Left lung (tissue), 14 donors: ENCODE measurements around the gene DNHD1. TPM values are rescaled to one million over a fixed set of nuclear protein-coding genes. Genes with fewer than 3 reads are reported as not detected.
A peak's percentile ranks its signal among the peaks of the same experiment; 100 is the strongest.

Source experiments
- ATAC-seq: fragments of 200-7000 bp; cut with Tn5 transposase; one replicate; pipeline ENCODE4 v1.9.1; 2020; ENCODE audit warnings: moderate library complexity
- DNase-seq, 4 donors: peaks; one replicate each; pipeline ENCODE4 v3.0.0-alpha.2; 2013 to 2020
- H3K27ac ChIP-seq, 2 donors: fragments of 200-600 bp; sonication (generic) in 1 of 2; one replicate each; pipeline versions ENCODE4 v1.5.0 to v1.8.0; 2020 to 2021
- H3K27me3 ChIP-seq, 2 donors: fragments of 200-600 bp; sonication (generic) in 1 of 2; one replicate each; pipeline versions ENCODE4 v1.5.0 to v1.8.0; 2020 to 2021
- H3K36me3 ChIP-seq, 2 donors: fragments of 200-600 bp; sonication (generic) in 1 of 2; one replicate each; pipeline versions ENCODE4 v1.5.0 to v1.8.0; 2020 to 2021
- H3K4me1 ChIP-seq, 2 donors: fragments of 200-600 bp; one replicate each; pipeline ENCODE4 v1.8.0; 2021
- H3K4me3 ChIP-seq, 2 donors: fragments of 200-600 bp; sonication (generic) in 1 of 2; one replicate each; pipeline versions ENCODE4 v1.5.0 to v1.8.0; 2020 to 2021; ENCODE audit warnings: mild to moderate bottlenecking in 1 of 2
- H3K9me3 ChIP-seq, 2 donors: fragments of 200-600 bp; sonication (generic) in 1 of 2; one replicate each; pipeline versions ENCODE4 v1.5.0 to v1.8.0; 2020 to 2021
- CTCF ChIP-seq, 2 donors: fragments of 200-600 bp; sonication (generic) in 1 of 2; IDR thresholded peaks; one replicate each; pipeline versions ENCODE4 v1.5.0 to v1.8.0; 2021; ENCODE audit warnings: antibody characterized with exemption in 2 of 2
- intact Hi-C, 2 donors: fragments of 100-400 bp; cut with DNase I; formaldehyde crosslinking; loops; one replicate each; pipeline versions ENCODE4 v1.11.2 to v1.14.2; 2022
- long read RNA-seq, 12 donors: library from polyadenylated mRNA in 2 of 12; unstranded in 2 of 12; transcript quantifications; one replicate each; pipeline ENCODE4 v2.0.0 and lab custom pipeline, GENCODE V29; 2019 to 2026
- polyA plus RNA-seq, 6 donors: library from polyadenylated mRNA; unstranded; fragments of 120-200 nt; gene quantifications; one replicate each; pipeline ENCODE4 v1.2.1, GENCODE V29; 2013; ENCODE audit not compliant: insufficient read length in 6 of 6
- total RNA-seq, 2 donors: library from RNA; stranded (reverse); fragmentation: NEBNext Ultra II Directional; extraction: Animal tissue kit (Norgen Biotek cat#: 25700); gene quantifications; one replicate each; pipeline ENCODE4 v1.2.1, GENCODE V29; 2021
- donor health status: DM: no; HTN: yes; CAD: no.
- donor health status: DM: no; HTN: no; CAD: no.

Gene DNHD1
- total RNA-seq (10 to 100 TPM in 1 of 2 donors, 1 to 10 TPM in 1; 7.1 to 12.5 TPM), polyA plus RNA-seq (10 to 100 TPM; 14.3 to 18.6 (median 16.1) TPM)
- long read RNA-seq, donor 1 = 0 reads
- long read RNA-seq, donor 2 = 0 reads
- long read RNA-seq, donor 3, partial matches to known transcripts = 7 of 7 reads
- long read RNA-seq, donor 3, other reads (novel, unspliced or antisense) = 0 of 7 reads
- long read RNA-seq, donor 4, partial matches to known transcripts = 0 of 1 reads
- long read RNA-seq, donor 4, other reads (novel, unspliced or antisense) = 1 of 1 reads
- long read RNA-seq, donor 5 = 0 reads
- long read RNA-seq, donor 6 = 0 reads
- long read RNA-seq, donor 7, partial matches to known transcripts = 5 of 11 reads
- long read RNA-seq, donor 7, other reads (novel, unspliced or antisense) = 6 of 11 reads
- long read RNA-seq, donor 8, partial matches to known transcripts = 11 of 11 reads
- long read RNA-seq, donor 8, other reads (novel, unspliced or antisense) = 0 of 11 reads
- long read RNA-seq, donor 9 = 0 reads
- long read RNA-seq, donor 10 = 0 reads
- long read RNA-seq, donor 11, partial matches to known transcripts = 0 of 1 reads
- long read RNA-seq, donor 11, other reads (novel, unspliced or antisense) = 0 of 1 reads
- long read RNA-seq, donor 12, partial matches to known transcripts = 30 of 35 reads
- long read RNA-seq, donor 12, other reads (novel, unspliced or antisense) = 5 of 35 reads

GRCh38 chr11:6497069-6497839, at the start of gene DNHD1:
DNHD1 (plus strand) TSS chr11:6497280; CDS start chr11:6498216, 936 bp downstream.
- intact Hi-C loops = no loop called here
- Histone ChIP-seq H3K27me3 (no peaks in the 10 kb centered on the region), H3K9me3 (no peaks in the 10 kb centered on the region), H3K4me1 (no peaks in the 10 kb centered on the region), H3K27ac (no peak within 1 kb of the TSS), H3K4me3 (no peak within 1 kb of the TSS), H3K36me3 (peaks cover 0 to 46% of the 10 kb centered on the region in 2 donors)
- DNase-seq (peak in 2 of 4 donors; percentile 38 to 71), ATAC-seq (peak; percentile 18)
- no peak for TF ChIP-seq CTCF (IDR thresholded peaks at IDR 0.05)

GRCh38 chr11:6448574-6448973, 48.5 kb upstream of the DNHD1 start:
- Histone ChIP-seq H3K27ac (no peak overlapping the region), H3K4me3 (no peak overlapping the region), H3K9me3 (no peaks in the 10 kb centered on the region), H3K4me1 (no peaks in the 10 kb centered on the region), H3K27me3 (no peaks in the 10 kb centered on the region), H3K36me3 (peaks cover 0 to 54% of the 10 kb centered on the region in 2 donors)
- DNase-seq (no peak), ATAC-seq (no peak)
- intact Hi-C loops = no loop called here
- no peak for TF ChIP-seq CTCF (IDR thresholded peaks at IDR 0.05)

- no peak overlapping the region for H3K27ac ChIP-seq
- no peak for TF ChIP-seq CTCF (IDR thresholded peaks at IDR 0.05)
- peaks cover 0 to 90% of the 10 kb centered on the region in 2 donors for H3K36me3 ChIP-seq
- intact Hi-C loops = no loop called here
- H3K4me3 ChIP-seq = no peak overlapping the region
- DNase-seq (no peak), ATAC-seq (no peak)
- no peaks in the 10 kb centered on the region for H3K4me1 ChIP-seq
- H3K9me3 ChIP-seq = no peaks in the 10 kb centered on the region
- H3K27me3 ChIP-seq = no peaks in the 10 kb centered on the region
Observed at GRCh38 chr11:6452219-6452618, 44.9 kb upstream of the DNHD1 start.

- Histone ChIP-seq H3K4me1 (no peaks in the 10 kb centered on the region), H3K9me3 (no peaks in the 10 kb centered on the region), H3K4me3 (no peak overlapping the region), H3K36me3 (peaks cover 0 to 95% of the 10 kb centered on the region in 2 donors), H3K27me3 (no peaks in the 10 kb centered on the region), H3K27ac (no peak overlapping the region)
- DNase-seq (no peak), ATAC-seq (no peak)
- intact Hi-C loops = no loop called here
- TF ChIP-seq CTCF (IDR thresholded peaks at IDR 0.05) = no peak
Observed at GRCh38 chr11:6453152-6453551, 43.9 kb upstream of the DNHD1 start.
